Measurements from ENCODE around the gene PLEKHA4. TPM values are rescaled to one million over a fixed set of nuclear protein-coding genes. Genes with fewer than 3 reads are reported as not detected.
"Not testable (repeated sequence)": the region's sequence is repeated elsewhere in the genome, so short reads cannot be mapped to it uniquely, and the experiment has no call there.

Gene PLEKHA4
- total RNA-seq (2014; rRNA removed; shearing (Covaris generic)) = 3.0 and 3.1 TPM in 2 replicates
- 8.3 and 11.2 TPM in 2 replicates for polyA plus RNA-seq (2015; cell fraction: cytosol; rRNA removed)
- polyA plus RNA-seq (2015; cell fraction: nucleus; rRNA removed) = 13.6 and 27.1 TPM in 2 replicates

GRCh38 chr19:48868114-48868886, at the start of gene PLEKHA4:
PLEKHA4 (minus strand) TSS chr19:48868617; CDS start chr19:48867620, 997 bp downstream.
- DNase-seq (ENCODE audit: low read depth, low spot score) = peak; percentile 52
- in situ Hi-C loops (cut with HindIII; ENCODE audit: low pct_unique_long_range_greater_than_20kb, low sequenced_read_pairs) = no loop called here

GRCh38 chr19:48918071-48918470, 49.7 kb upstream of the PLEKHA4 start:
- in situ Hi-C loops (cut with HindIII; ENCODE audit: low pct_unique_long_range_greater_than_20kb, low sequenced_read_pairs) = no loop called here

GRCh38 chr19:48915757-48916156, 47.3 kb upstream of the PLEKHA4 start:
- in situ Hi-C loops (cut with HindIII; ENCODE audit: low pct_unique_long_range_greater_than_20kb, low sequenced_read_pairs) = no loop called here
- DNase-seq (ENCODE audit: low read depth, low spot score) = no peak

More at GRCh38 chr19:48918071-48918470, 49.7 kb upstream of the PLEKHA4 start:
- no peak for DNase-seq (ENCODE audit: low read depth, low spot score)

GRCh38 chr19:48914181-48914580, 45.8 kb upstream of the PLEKHA4 start:
- in situ Hi-C loops (cut with HindIII; ENCODE audit: low pct_unique_long_range_greater_than_20kb, low sequenced_read_pairs) = no loop called here

GRCh38 chr19:48913114-48913889, 44.9 kb upstream of the PLEKHA4 start:
- in situ Hi-C loops (cut with HindIII; ENCODE audit: low pct_unique_long_range_greater_than_20kb, low sequenced_read_pairs) = no loop called here
- DNase-seq (ENCODE audit: low read depth, low spot score) = peak; percentile 44

More at GRCh38 chr19:48914181-48914580, 45.8 kb upstream of the PLEKHA4 start:
- DNase-seq (ENCODE audit: low read depth, low spot score) = no peak

- no peak for DNase-seq (ENCODE audit: low read depth, low spot score)
- in situ Hi-C loops (cut with HindIII; ENCODE audit: low pct_unique_long_range_greater_than_20kb, low sequenced_read_pairs) = no loop called here
Observed at GRCh38 chr19:48910803-48911202, 42.4 kb upstream of the PLEKHA4 start.

GRCh38 chr19:48909424-48910077, 41.1 kb upstream of the PLEKHA4 start:
- DNase-seq (ENCODE audit: low read depth, low spot score) = not testable (repeated sequence)

GRCh38 chr19:48907671-48908070, 39.3 kb upstream of the PLEKHA4 start:
- no peak for DNase-seq (ENCODE audit: low read depth, low spot score)

More at GRCh38 chr19:48909424-48910077, 41.1 kb upstream of the PLEKHA4 start:
- in situ Hi-C loops (cut with HindIII; ENCODE audit: low pct_unique_long_range_greater_than_20kb, low sequenced_read_pairs) = not testable (repeated sequence)

GRCh38 chr19:48906324-48906723, 37.9 kb upstream of the PLEKHA4 start:
- no peak for DNase-seq (ENCODE audit: low read depth, low spot score)
- in situ Hi-C loops (cut with HindIII; ENCODE audit: low pct_unique_long_range_greater_than_20kb, low sequenced_read_pairs) = no loop called here

More at GRCh38 chr19:48907671-48908070, 39.3 kb upstream of the PLEKHA4 start:
- in situ Hi-C loops (cut with HindIII; ENCODE audit: low pct_unique_long_range_greater_than_20kb, low sequenced_read_pairs) = no loop called here

- in situ Hi-C loops (cut with HindIII; ENCODE audit: low pct_unique_long_range_greater_than_20kb, low sequenced_read_pairs) = no loop called here
- DNase-seq (ENCODE audit: low read depth, low spot score) = no peak
Observed at GRCh38 chr19:48905664-48906063, 37.2 kb upstream of the PLEKHA4 start.

- in situ Hi-C loops (cut with HindIII; ENCODE audit: low pct_unique_long_range_greater_than_20kb, low sequenced_read_pairs); DNase-seq (ENCODE audit: low read depth, low spot score): not testable (repeated sequence)
Observed at GRCh38 chr19:48903788-48904187, 35.4 kb upstream of the PLEKHA4 start.

- in situ Hi-C loops (cut with HindIII; ENCODE audit: low pct_unique_long_range_greater_than_20kb, low sequenced_read_pairs) = not testable (repeated sequence)
Observed at GRCh38 chr19:48902291-48902690, 33.9 kb upstream of the PLEKHA4 start.

GRCh38 chr19:48900477-48901406, 32.3 kb upstream of the PLEKHA4 start:
- DNase-seq (ENCODE audit: low read depth, low spot score) = peak; percentile 54
- in situ Hi-C loops (cut with HindIII; ENCODE audit: low pct_unique_long_range_greater_than_20kb, low sequenced_read_pairs) = no loop called here

More at GRCh38 chr19:48902291-48902690, 33.9 kb upstream of the PLEKHA4 start:
- DNase-seq (ENCODE audit: low read depth, low spot score) = not testable (repeated sequence)

- in situ Hi-C loops (cut with HindIII; ENCODE audit: low pct_unique_long_range_greater_than_20kb, low sequenced_read_pairs) = no loop called here
- peak; percentile 99 for DNase-seq (ENCODE audit: low read depth, low spot score)
Observed at GRCh38 chr19:48899781-48900476, 31.5 kb upstream of the PLEKHA4 start, which contains the start of gene NUCB1. NUCB1 (plus strand) TSS chr19:48900312; CDS start chr19:48900797, 485 bp downstream.

- in situ Hi-C loops (cut with HindIII; ENCODE audit: low pct_unique_long_range_greater_than_20kb, low sequenced_read_pairs); DNase-seq (ENCODE audit: low read depth, low spot score): not testable (repeated sequence)
Observed at GRCh38 chr19:48899386-48899749, 31.0 kb upstream of the PLEKHA4 start.

GRCh38 chr19:48897181-48897580, 28.8 kb upstream of the PLEKHA4 start:
- no peak for DNase-seq (ENCODE audit: low read depth, low spot score)
- in situ Hi-C loops (cut with HindIII; ENCODE audit: low pct_unique_long_range_greater_than_20kb, low sequenced_read_pairs) = no loop called here

All from SK-MEL-5 (cell line).